Osteoblast (primary cell): Measurements from ENCODE around the gene PAX6. TPM values are rescaled to one million over a fixed set of nuclear protein-coding genes. Genes with fewer than 3 reads are reported as not detected.

ENCODE experiments used
- DNase-seq: peaks from one replicate; pipeline ENCODE4 v3.0.0; 2011; ENCODE audit warnings: low spot score, mixed read lengths; ENCODE audit not compliant: insufficient read length; ENCODE audit errors: missing footprints
- H2AFZ ChIP-seq: 2 replicates; pipeline ENCODE4 v1.6.0; 2011; ENCODE audit warnings: mild to moderate bottlenecking, low read length
- H3K27ac ChIP-seq: 2 replicates; pipeline ENCODE4 v1.5.1; 2011; ENCODE audit warnings: mild to moderate bottlenecking, low read depth, low read length, moderate library complexity
- H3K27me3 ChIP-seq: 2 replicates; pipeline ENCODE4 v1.6.0; 2012; ENCODE audit warnings: mild to moderate bottlenecking, control low read depth, inconsistent platforms, low read length, moderate library complexity; ENCODE audit not compliant: insufficient read depth
- H3K36me3 ChIP-seq: 2 replicates; pipeline ENCODE4 v1.5.1; 2011; ENCODE audit warnings: mild to moderate bottlenecking, low read length, control low read depth, moderate library complexity; ENCODE audit not compliant: insufficient read depth
- H3K4me1 ChIP-seq: 2 replicates; pipeline ENCODE4 v1.5.1; 2011; ENCODE audit warnings: mild to moderate bottlenecking, low read length, control low read depth, moderate library complexity; ENCODE audit not compliant: insufficient read depth
- H3K4me2 ChIP-seq: 2 replicates; pipeline ENCODE4 v1.6.0; 2011; ENCODE audit warnings: mild to moderate bottlenecking, low read length; ENCODE audit not compliant: insufficient read depth
- H3K4me3 ChIP-seq: fragments of 200-600 bp; sonication (generic); 3 replicates; pipeline ENCODE4 v1.5.1; 2012; ENCODE audit warnings: mild to moderate bottlenecking, low read length, inconsistent platforms; ENCODE audit not compliant: insufficient read depth
- H3K79me2 ChIP-seq: 2 replicates; pipeline ENCODE4 v1.6.0; 2012; ENCODE audit warnings: mild to moderate bottlenecking, low read length, control low read depth, inconsistent platforms; ENCODE audit not compliant: insufficient read depth
- H3K9me3 ChIP-seq: 2 replicates; pipeline ENCODE4 v1.5.1; 2011; ENCODE audit warnings: low read depth, low read length, control low read depth
- H4K20me1 ChIP-seq: 2 replicates; pipeline ENCODE4 v1.6.0; 2012; ENCODE audit warnings: mild to moderate bottlenecking, low read length, control low read depth; ENCODE audit not compliant: insufficient read depth
- total RNA-seq: library from RNA; depleted of rRNA; stranded (reverse); fragments of >200 nt; gene quantifications from 2 replicates; pipeline ENCODE4 v1.2.3, GENCODE V29; 2012
- TF ChIP-seq, protein P1 (sequence below): IDR thresholded peaks from 2 replicates; pipeline ENCODE4 v1.5.1; 2011; ENCODE audit warnings: mild to moderate bottlenecking, low read depth, low read length, moderate library complexity; ENCODE audit errors: extremely low read depth

PAX6 gene
- total RNA-seq, 1 donor: 0.36 TPM

- Histone ChIP-seq H3K79me2 (no peaks in the 10 kb centered on the region), H3K4me1 (no peaks in the 10 kb centered on the region), H3K36me3 (no peaks in the 10 kb centered on the region), H3K4me2 (no peak overlapping the region), H2AFZ (no peak overlapping the region), H3K27me3 (no peaks in the 10 kb centered on the region), H4K20me1 (no peaks in the 10 kb centered on the region), H3K27ac (no peak overlapping the region), H3K4me3 (no peak overlapping the region), H3K9me3 (no peaks in the 10 kb centered on the region)
- DNase-seq: no peak
- TF ChIP-seq, protein P1, sequence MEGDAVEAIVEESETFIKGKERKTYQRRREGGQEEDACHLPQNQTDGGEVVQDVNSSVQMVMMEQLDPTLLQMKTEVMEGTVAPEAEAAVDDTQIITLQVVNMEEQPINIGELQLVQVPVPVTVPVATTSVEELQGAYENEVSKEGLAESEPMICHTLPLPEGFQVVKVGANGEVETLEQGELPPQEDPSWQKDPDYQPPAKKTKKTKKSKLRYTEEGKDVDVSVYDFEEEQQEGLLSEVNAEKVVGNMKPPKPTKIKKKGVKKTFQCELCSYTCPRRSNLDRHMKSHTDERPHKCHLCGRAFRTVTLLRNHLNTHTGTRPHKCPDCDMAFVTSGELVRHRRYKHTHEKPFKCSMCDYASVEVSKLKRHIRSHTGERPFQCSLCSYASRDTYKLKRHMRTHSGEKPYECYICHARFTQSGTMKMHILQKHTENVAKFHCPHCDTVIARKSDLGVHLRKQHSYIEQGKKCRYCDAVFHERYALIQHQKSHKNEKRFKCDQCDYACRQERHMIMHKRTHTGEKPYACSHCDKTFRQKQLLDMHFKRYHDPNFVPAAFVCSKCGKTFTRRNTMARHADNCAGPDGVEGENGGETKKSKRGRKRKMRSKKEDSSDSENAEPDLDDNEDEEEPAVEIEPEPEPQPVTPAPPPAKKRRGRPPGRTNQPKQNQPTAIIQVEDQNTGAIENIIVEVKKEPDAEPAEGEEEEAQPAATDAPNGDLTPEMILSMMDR: no peak
Measured at GRCh38 chr11:31764766-31765165, 46.4 kb downstream of the PAX6 start.

- Histone ChIP-seq H3K9me3 (no peaks in the 10 kb centered on the region), H3K4me3 (no peak overlapping the region), H2AFZ (no peak overlapping the region), H3K27ac (no peak overlapping the region), H3K27me3 (no peaks in the 10 kb centered on the region), H3K4me2 (no peak overlapping the region), H3K4me1 (no peaks in the 10 kb centered on the region), H3K36me3 (no peaks in the 10 kb centered on the region), H3K79me2 (no peaks in the 10 kb centered on the region), H4K20me1 (no peaks in the 10 kb centered on the region)
- TF ChIP-seq, protein P1: no peak
- no peak for DNase-seq
Measured at GRCh38 chr11:31764261-31764660, 46.9 kb downstream of the PAX6 start.

DNA sequence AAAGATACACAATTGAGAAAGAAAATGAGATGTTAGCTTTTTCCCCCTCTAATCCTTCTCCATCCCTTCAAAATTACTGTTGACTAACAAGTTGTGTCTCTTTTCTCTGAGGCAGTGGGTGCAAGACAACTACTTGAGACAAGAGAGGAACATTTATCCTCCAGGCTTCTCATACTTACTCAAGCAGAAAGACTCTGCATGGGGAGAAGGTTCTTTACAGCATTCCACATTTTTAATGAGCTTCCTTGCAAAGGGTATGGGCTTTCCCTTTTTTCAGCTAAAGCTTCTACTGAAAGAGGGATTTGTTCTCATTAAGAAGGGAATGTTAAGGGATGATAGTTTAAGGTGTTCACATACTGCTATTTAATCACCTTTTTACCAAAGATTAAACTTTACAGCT lies 47.8 kb downstream of the PAX6 start:
- DNase-seq: no peak
- Histone ChIP-seq H3K36me3 (no peaks in the 10 kb centered on the region), H3K27ac (no peak overlapping the region), H4K20me1 (no peaks in the 10 kb centered on the region), H3K27me3 (no peaks in the 10 kb centered on the region), H3K4me1 (no peaks in the 10 kb centered on the region), H2AFZ (no peak overlapping the region), H3K9me3 (no peaks in the 10 kb centered on the region), H3K4me3 (no peak overlapping the region), H3K4me2 (no peak overlapping the region), H3K79me2 (no peaks in the 10 kb centered on the region)
- TF ChIP-seq, protein P1: no peak

DNA sequence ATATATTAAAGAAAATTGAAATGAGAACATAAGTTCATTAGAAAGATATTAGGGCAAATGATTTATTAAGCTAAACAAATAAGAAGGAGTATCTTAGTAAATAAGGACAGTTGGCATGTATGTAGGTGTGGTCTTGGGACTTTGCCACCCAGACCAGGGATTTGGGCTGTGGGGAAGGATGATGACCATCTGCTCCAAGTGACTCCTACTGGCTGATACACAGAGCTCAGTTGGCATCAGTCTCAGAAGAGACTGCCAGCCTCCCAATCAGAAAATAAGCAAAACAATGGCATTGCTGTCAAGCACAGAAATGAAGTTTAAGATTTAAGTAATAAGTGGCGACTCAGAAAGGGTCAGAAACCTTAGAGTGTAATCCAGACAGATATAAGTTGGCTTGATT lies 49.5 kb downstream of the PAX6 start:
- no peaks in the 10 kb centered on the region for H3K27me3 ChIP-seq

More for the DNA sequence above, 49.5 kb downstream of the PAX6 start:
- H3K27ac ChIP-seq: no peak overlapping the region
- H3K79me2 ChIP-seq: no peaks in the 10 kb centered on the region
- TF ChIP-seq, protein P1: no peak
- no peaks in the 10 kb centered on the region for H4K20me1 ChIP-seq
- DNase-seq: no peak
- no peak overlapping the region for H2AFZ ChIP-seq
- no peaks in the 10 kb centered on the region for H3K9me3 ChIP-seq
- no peak overlapping the region for H3K4me3 ChIP-seq
- no peaks in the 10 kb centered on the region for H3K36me3 ChIP-seq
- no peaks in the 10 kb centered on the region for H3K4me1 ChIP-seq
- H3K4me2 ChIP-seq: no peak overlapping the region
